OCI-M2 (cell line): Measurements from ENCODE around the gene PCDH1.
A peak's percentile ranks its signal among the peaks of the same experiment; 100 is the strongest.
"Not testable (repeated sequence)": the region's sequence is repeated elsewhere in the genome, so short reads cannot be mapped to it uniquely, and the experiment has no call there.

Experiments
- DNase-seq: peaks from one replicate; lab custom pipeline; 2025; ENCODE audit not compliant: unreplicated experiment; lab: John Stamatoyannopoulos, UW

The PCDH1 gene

GRCh38 chr5:141878186-141878710 is at the start of gene PCDH1:
Gene PCDH1, minus strand, starts transcription at chr5:141878410. Its CDS starts 148 bp downstream, at chr5:141878262.
- DNase-seq = no peak

DNA sequence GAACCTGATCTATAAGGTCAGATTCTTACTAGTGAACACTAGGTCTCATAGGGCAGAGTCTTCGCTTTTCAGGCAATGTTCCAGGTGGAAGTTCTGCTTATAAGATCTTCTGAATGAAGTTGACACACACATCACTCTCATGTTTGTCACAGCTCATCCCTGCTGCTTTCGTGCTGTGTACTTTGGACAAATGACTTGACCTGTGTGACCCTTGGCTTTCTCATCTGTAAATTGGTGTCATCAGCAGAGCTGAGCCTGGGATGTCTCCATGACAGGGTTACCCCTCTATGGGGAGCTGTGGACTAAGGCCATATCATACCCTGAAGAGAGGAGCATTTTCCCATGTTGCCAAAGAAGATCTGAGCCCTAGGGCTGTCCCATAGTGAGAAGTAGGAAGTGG is 48.2 kb upstream of the PCDH1 start:
- no peak for DNase-seq

- peak; percentile 77 for DNase-seq
Observed at GRCh38 chr5:141923448-141924313, 45.5 kb upstream of the PCDH1 start, which contains the start of gene DELE1. Gene DELE1, plus strand, starts transcription at chr5:141923871. Its CDS starts 71 bp downstream, at chr5:141923942.

DNA sequence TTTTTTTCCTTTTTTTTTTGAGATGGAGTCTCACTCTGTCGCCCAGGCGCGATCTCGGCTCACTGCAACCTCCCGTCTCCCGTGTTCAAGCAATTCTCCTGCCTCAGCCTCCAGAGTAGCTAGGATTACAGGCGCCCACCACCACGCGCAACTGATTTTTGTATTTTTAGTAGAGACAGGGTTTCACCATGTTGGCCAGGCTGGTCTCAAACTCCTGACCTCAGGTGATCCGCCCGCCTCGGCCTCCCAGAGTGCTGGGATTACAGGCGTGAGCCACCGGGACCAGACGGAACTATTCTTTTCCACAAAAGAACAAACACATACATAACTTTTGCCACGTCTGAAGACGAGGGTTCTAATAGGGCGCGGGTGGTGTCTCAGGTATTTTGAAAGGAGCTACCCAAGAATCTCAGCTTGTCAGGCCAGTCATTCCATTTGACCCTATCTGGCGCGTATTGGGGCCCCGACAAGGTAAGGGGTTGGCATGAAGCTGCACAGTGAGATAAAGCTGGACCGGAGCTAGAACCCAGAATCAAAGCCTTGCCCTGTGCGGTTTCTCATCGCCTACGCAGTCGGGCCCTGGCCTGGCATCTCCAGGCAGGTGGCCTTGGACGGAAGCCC is 44.7 kb upstream of the PCDH1 start:
- DNase-seq = not testable (repeated sequence)

DNA sequence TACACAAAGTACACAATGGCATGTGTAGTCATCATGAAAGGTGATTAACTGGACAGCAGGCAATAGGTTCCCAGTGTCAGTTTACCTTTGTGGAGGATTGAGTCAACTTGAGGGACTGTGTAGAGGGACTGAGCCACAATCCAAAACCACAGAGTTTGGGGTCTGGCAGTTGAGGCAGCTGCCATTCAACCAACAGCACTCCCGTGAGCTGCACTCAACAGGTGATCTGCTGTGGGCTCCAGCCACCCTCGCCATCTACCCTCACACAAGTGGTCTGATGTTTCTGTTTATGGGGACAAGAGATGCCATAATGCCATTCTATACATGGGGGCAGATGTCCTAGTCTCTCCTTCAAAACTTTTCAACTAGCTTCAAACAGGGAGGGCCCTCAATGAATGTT is 42.6 kb upstream of the PCDH1 start:
- DNase-seq = no peak

DNA sequence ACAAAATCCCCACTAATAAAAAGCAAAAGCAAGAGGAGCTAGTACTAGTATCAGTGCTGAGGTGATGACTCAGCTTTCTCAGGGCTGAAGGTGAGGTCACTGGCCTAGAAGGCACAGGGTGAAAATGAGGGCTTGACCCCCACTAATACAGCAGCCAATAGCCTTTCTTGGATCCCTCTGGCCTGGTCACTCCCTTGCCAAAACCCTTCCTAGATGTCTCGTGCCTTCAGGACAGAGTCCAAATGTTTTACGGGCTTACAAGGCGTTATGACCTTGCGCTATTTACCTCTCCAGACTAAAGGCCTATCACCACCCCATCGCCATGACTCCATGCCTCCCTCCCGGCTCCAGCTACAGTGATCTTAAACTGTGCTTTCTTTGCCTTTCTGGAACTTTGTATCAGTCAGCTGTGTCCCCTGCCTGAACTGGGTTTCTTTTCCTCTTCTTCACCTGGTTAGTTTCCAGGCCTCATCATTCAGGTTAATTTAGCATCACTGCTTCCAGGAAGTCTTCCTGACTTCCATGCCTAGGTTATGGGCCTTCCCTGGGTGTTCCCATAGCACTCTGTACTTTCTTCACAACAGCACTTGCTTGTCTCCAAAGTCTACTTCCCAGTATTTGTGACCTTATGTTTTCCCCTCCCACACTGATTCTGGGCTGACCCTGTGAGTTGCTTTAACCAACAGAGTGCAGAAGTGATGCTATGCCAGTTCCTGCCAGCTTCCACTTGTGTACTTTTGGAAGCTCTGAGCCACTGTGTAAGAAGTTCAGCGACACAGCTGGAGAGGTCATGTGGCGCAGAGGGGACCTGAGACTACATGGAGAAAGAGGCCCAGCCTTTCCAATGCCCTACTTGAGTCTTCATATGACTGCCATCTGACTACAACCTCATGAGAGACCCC is 41.3 kb upstream of the PCDH1 start:
- no peak for DNase-seq

GRCh38 chr5:141917760-141918159 is 39.5 kb upstream of the PCDH1 start:
- no peak for DNase-seq

GRCh38 chr5:141916522-141916921 is 38.3 kb upstream of the PCDH1 start:
- no peak for DNase-seq

DNA sequence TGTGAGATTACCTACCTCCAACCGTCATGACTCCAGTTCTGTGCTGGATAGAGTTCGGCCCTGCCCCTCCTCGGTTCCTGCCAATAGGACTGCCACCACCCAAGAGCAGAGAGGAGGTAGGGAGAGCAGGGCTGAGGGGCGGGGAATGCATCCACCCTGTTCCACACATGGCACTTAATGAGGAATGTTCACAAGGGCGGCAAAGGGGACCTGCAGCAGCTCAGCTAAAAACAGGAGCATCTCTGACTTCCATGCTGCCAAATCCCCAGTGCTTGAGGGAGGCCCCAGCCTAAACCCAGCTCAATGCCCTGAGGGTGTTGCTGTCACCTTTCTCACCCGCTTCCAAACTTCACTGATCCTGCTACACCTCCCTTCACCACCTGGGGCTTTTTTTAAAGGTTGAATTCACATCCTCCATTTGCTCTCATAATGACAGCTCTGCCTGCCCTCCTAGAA is 37.7 kb upstream of the PCDH1 start:
- no peak for DNase-seq

DNA sequence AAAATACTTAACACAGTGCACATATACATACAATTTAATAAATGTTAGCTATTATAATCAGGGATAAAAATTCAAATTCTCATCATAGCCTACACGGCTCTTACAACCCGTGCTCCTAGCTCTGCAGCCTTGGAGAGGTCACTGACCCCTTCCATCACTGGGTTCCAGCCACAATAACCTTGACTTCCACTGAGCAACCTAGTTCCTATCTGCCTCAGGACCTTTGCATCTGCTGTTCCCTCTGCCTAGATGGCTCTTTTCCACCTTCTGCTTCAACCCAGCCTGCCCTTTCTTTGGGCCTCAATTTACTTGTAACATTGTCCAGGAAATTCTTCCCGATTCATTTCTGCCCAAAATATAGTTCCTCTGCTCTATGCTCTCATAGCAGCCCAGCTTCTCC is 36.6 kb upstream of the PCDH1 start:
- no peak for DNase-seq

GRCh38 chr5:141914199-141914743 is 36.1 kb upstream of the PCDH1 start:
- no peak for DNase-seq

DNA sequence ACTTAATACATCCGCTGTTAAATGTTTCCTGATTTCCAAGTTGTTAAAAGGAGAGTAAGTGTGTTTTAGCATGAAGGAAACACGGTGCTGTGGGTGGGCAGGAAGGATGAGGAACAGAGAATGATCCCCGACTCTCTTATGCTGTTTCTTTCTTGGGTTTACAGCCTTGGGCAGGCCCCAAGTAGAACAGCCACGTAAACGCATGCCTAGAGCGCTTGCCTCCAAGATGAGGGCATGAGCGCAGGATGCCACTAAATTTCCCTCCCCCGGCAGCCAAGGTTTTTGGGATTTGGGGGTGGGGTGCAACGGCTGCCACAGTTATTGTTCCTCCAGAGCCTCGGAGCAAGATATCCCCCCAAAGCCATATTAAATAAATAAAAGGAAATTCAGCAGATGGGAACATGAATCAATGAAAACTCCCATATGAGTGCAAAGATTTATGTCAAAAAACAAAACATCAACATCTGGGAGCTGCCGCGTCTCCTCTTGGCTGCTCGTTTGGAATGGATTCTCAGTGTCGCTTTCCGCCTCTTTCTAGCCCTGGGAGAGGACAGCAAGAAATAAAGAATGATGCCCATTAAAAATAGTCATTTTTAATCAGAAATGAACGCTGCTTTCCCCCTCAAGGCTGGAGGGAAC is 35.5 kb upstream of the PCDH1 start:
- DNase-seq = no peak

- DNase-seq = no peak
Observed at GRCh38 chr5:141910271-141910673, 32.1 kb upstream of the PCDH1 start.

GRCh38 chr5:141909212-141909611 is 31.0 kb upstream of the PCDH1 start:
- no peak for DNase-seq

GRCh38 chr5:141908796-141909195 is 30.6 kb upstream of the PCDH1 start:
- DNase-seq = no peak

DNA sequence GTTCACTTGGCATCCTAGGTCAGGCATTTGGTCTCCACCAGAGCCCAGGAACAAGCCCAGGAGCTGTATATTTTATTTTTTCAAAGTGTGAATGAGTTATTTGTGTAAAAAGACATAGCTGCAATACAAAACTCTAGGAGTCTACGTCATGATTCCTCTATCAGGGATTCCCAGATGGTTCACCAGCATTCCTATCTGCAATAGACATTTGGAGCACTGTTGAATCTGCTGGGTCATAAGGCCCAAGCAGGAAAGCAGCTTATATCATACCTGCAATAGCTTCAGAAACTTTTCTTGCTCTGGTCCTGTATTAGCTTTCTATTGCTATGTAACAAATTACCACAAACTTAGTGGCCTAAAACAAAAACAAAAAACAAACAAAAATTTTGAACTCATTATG is 28.8 kb upstream of the PCDH1 start:
- no peak for DNase-seq

- no peak for DNase-seq
Observed at GRCh38 chr5:141906517-141906916, 28.3 kb upstream of the PCDH1 start.

GRCh38 chr5:141904551-141904950 is 26.3 kb upstream of the PCDH1 start:
- DNase-seq = no peak

GRCh38 chr5:141903261-141903660 is 25.1 kb upstream of the PCDH1 start:
- no peak for DNase-seq
